Measurements from ENCODE around the gene CTNND2.

GRCh38 chr5:11010429-11011210 is 893.6 kb downstream of the CTNND2 start:
- no peak for TF ChIP-seq CTCF (IDR thresholded peaks at IDR 0.05)
- TF ChIP-seq POLR2A (IDR thresholded peaks at IDR 0.05): no peak

All from thyroid gland (tissue), 4 donors.